ENCODE measurements around the gene EVPL.

DNA sequence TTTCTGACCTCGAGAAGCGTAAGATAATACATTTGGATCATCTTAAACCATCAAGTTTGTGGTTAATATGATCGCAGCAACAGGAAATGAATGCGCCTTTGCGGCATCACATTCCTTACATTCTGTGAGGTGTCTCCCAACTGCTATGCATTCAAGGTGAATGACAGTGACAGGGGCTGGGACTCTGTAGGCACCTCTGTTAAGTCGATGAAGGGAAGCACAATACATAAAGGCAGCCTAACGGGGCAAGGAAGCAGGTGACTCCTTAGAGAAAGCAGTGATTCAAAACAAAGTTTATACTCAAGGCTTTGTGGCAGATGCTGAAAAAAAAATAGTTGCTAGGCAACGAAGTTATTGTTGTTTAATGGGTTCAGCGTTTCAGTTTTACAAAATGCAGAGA lies 21.6 kb upstream of the EVPL start:
- TF ChIP-seq CTCF (IDR thresholded peaks at IDR 0.05; ENCODE audit: low read depth, low read length) (no peak), POLR2A (IDR thresholded peaks at IDR 0.05; ENCODE audit: extremely low read depth, insufficient read length) (no peak), MYC (IDR thresholded peaks at IDR 0.05; ENCODE audit: low read depth, low read length) (no peak)

Measured in NB4 (cell line).